Astrocyte of the cerebellum (primary cell): Measurements from ENCODE around the gene FRAS1.
A peak's percentile ranks its signal among the peaks of the same experiment; 100 is the strongest.

ENCODE experiments used
- DNase-seq: peaks from one replicate; pipeline ENCODE4 v3.0.0-alpha.2; 2011; ENCODE audit warnings: low read depth
- H3K4me3 ChIP-seq: 2 replicates; pipeline ENCODE4 v1.5.1; 2011; ENCODE audit warnings: mild to moderate bottlenecking, low read depth, low read length, moderate library complexity
- in situ Hi-C: cut with HindIII; loops from 2 replicates; pipeline ENCODE4 v1.10.0; 2017; ENCODE audit warnings: low sequenced_read_pairs
- TF ChIP-seq, protein P1 (sequence below): IDR thresholded peaks from 2 replicates; pipeline ENCODE4 v1.5.1; 2012; ENCODE audit warnings: low read length, low read depth, moderate library complexity, mild to moderate bottlenecking; ENCODE audit errors: missing control alignments

FRAS1 gene

DNA sequence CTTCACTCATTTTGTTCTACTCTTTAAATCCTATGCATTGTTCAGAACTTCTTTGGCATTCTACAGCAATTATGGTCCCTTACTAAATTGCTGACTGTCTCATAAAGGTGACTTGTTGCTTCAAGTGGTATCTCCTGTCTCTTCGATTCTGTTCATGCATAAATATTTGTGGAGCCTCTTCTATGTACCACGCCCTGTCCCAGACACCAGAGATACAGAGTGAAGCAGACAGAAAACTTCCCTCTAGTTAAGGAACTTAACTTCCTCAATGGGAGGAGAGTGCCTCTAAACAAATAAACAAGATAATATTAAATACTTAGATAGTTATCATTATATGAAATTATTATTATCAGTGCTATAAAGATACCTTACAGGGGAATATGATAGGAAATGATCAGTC, 235.7 kb downstream of the FRAS1 start:
- H3K4me3 ChIP-seq: no peak overlapping the region
- TF ChIP-seq, protein P1, sequence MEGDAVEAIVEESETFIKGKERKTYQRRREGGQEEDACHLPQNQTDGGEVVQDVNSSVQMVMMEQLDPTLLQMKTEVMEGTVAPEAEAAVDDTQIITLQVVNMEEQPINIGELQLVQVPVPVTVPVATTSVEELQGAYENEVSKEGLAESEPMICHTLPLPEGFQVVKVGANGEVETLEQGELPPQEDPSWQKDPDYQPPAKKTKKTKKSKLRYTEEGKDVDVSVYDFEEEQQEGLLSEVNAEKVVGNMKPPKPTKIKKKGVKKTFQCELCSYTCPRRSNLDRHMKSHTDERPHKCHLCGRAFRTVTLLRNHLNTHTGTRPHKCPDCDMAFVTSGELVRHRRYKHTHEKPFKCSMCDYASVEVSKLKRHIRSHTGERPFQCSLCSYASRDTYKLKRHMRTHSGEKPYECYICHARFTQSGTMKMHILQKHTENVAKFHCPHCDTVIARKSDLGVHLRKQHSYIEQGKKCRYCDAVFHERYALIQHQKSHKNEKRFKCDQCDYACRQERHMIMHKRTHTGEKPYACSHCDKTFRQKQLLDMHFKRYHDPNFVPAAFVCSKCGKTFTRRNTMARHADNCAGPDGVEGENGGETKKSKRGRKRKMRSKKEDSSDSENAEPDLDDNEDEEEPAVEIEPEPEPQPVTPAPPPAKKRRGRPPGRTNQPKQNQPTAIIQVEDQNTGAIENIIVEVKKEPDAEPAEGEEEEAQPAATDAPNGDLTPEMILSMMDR: no peak
- in situ Hi-C loops: no loop called here
- DNase-seq: no peak

DNA sequence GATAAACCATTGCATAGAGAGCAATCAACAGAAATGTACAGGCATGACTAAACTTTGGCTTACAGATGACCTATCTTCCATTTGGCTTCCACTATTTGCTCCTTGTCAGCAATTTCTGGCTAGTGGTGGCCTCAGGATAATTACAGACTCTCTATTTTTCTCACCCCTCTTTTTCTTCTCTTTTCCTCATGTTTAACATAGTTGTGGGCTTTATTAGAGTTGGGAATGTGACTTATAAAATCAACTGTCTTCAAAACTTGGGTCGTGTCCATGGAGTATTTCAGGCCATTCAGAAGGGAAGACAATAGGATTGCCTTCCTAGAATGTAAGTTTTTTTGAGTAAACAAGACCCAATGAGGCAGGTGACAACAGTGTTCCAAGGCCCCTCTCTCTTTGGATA, 236.2 kb downstream of the FRAS1 start:
- no peak overlapping the region for H3K4me3 ChIP-seq
- in situ Hi-C loops: no loop called here
- DNase-seq: peak; percentile 61
- TF ChIP-seq, protein P1: no peak

DNA sequence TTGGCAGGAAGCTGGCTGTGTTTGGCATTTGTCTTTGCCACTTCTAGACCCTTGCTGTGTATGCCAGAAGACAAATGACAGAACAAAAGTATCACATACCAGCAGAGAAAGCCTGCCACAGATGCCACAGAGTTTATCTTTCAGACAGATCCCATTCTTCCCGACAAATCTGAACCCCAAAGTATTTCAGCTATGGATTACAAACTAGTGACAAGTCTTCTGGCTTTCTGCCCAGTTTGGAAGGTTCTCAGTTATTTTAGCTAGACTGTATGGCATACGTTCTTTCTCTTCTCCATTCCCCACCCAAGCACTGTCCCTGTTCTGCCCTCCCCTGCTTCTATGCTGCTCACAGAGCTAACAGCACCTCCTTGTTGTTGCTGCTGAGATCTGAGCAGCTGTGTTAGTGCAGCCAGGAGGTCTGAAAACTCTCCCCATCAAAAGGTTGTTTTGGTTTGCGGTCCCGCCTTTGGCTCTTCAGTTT, 236.7 kb downstream of the FRAS1 start:
- H3K4me3 ChIP-seq: no peak overlapping the region
- TF ChIP-seq, protein P1: peak; percentile 33
- DNase-seq: peak; percentile 86
- in situ Hi-C loops: no loop called here

DNA sequence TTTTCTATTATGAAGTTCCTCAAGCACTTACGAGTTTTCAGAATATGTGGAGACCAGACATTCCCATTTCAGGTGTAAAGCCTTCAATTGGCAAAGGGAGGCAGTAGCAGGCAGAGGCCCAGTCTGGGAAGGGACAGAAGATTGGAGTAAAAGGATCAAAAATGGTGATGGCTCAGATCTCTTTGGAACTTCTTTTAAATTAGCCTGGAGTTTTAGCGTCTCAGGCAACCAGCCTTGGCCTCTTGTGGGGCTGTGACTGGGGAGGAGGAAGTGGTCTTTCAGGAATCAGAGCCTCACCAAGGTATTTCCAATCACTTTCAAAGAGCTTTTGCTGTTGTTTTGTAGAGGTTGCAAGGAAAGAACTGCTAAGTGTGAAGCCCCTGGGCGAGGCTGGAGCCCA, 239.1 kb downstream of the FRAS1 start:
- no peak for DNase-seq
- TF ChIP-seq, protein P1: no peak
- H3K4me3 ChIP-seq: no peak overlapping the region
- in situ Hi-C loops: no loop called here

DNA sequence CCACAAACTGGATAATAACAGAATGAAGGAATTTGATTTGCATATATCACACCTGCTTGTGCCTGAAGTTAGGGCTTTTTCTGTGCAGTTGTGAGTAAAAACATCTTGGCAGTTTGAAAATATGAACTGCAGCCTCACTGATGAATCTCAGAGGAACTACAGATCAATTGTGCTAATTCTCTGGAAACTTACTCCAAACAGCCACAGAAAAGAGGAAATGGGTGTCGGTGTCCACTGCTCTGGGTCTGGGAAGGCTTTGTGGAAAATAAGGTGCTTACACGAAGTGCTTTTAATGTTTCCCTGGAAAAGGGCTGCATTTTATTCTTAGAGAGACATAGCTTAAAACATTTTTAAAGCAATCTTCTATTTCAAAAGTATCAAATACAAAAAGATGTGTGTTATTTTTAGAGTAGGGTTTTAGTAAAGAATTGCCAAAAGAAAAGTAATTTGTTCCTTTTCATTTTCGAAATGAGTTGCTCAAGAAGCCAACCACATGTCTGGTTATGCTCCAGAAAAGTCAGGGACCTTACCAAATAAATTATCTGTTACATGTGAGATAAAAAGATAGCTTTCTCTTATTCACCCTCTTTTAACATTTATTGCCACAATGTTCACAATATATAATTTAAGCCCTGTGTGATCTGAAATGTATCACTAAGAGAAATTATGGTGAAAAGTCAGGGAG, 240.1 kb downstream of the FRAS1 start:
- in situ Hi-C loops: no loop called here
- TF ChIP-seq, protein P1: no peak
- no peak for DNase-seq
- H3K4me3 ChIP-seq: no peak overlapping the region

DNA sequence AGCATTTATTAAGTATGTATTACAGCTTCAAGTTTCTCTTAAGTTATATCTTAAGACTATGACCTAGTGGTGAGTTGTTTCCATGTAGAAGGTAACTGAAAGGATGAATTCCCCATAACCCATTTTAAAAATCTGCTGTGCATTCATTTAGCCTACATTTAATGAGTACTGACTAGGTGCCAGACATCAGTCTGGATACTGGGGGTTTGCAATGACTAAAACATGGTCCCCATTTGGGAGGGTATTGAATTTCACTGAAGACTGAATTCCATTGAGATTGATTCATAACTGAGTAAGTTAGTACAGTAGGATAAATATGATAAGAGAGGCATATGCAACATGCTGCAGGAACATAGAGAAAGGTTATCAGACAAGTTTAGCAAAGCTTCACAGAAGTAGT, 241.5 kb downstream of the FRAS1 start:
- DNase-seq: no peak

More for the DNA sequence above, 241.5 kb downstream of the FRAS1 start:
- H3K4me3 ChIP-seq: no peak overlapping the region
- TF ChIP-seq, protein P1: no peak
- in situ Hi-C loops: no loop called here
